Activated T-cell treated with anti-CD3 and anti-CD28 coated beads, Interleukin-2, amount 50 U/mL, for 72 hours (primary cell): ENCODE measurements around the gene STAG1. TPM values are rescaled to one million over a fixed set of nuclear protein-coding genes. Genes with fewer than 3 reads are reported as not detected.
"Not testable (repeated sequence)": the region's sequence is repeated elsewhere in the genome, so short reads cannot be mapped to it uniquely, and the experiment has no call there.

Source experiments
- ATAC-seq, 2 donors: fragments of 150-1000 bp; cut with Tn5 transposase; replicated peaks in 1 of 2; 2 replicates each; pipeline ENCODE4 v1.10.0; 2021; ENCODE audit warnings: moderate library complexity in 2 of 2, mild to moderate bottlenecking in 1 of 2
- DNase-seq, 2 donors: peaks; one replicate each; pipeline ENCODE4 v3.0.0; 2021 to 2022; ENCODE audit warnings: mixed read lengths in 1 of 2
- H3K27ac Mint-ChIP-seq: one replicate; pipeline ENCODE4 v1.8.0; 2022; ENCODE audit warnings: mild to moderate bottlenecking, moderate library complexity, mixed read lengths
- H3K27me3 Mint-ChIP-seq: one replicate; pipeline ENCODE4 v1.8.0; 2022; ENCODE audit warnings: low read depth, mixed read lengths
- H3K36me3 Mint-ChIP-seq, 2 donors: one replicate each; pipeline ENCODE4 v1.8.0; 2022; ENCODE audit warnings: mixed read lengths in 2 of 2, mild to moderate bottlenecking in 1 of 2; ENCODE audit not compliant: insufficient read depth in 2 of 2
- H3K4me1 Mint-ChIP-seq: one replicate; pipeline ENCODE4 v1.8.0; 2022; ENCODE audit warnings: low read depth, mixed read lengths
- H3K4me3 Mint-ChIP-seq, 2 donors: one replicate each; pipeline ENCODE4 v1.8.0; 2022; ENCODE audit warnings: mild to moderate bottlenecking in 2 of 2, mixed read lengths in 2 of 2, moderate library complexity in 2 of 2
- H3K9me3 Mint-ChIP-seq, 2 donors: one replicate each; pipeline ENCODE4 v1.8.0; 2022; ENCODE audit warnings: mixed read lengths in 2 of 2
- total RNA-seq, 2 donors: library from RNA; stranded (reverse); gene quantifications; one replicate each; pipeline ENCODE4 v1.2.3, GENCODE V29; 2022

STAG1 gene
- total RNA-seq, 2 donors from 2014 or later = 41.0 to 52.7 TPM

- peak overlapping the region; percentile 63 for H3K27ac Mint-ChIP-seq
- DNase-seq (no peak), ATAC-seq (peak in 1 of 2 donors; percentile 37)
- no peaks in the 10 kb centered on the region for H3K9me3 Mint-ChIP-seq
- H3K4me1 Mint-ChIP-seq = peaks cover 61% of the 10 kb centered on the region
- peak overlapping the region in 1 of 2 donors; percentile 3 for H3K4me3 Mint-ChIP-seq
- no peaks in the 10 kb centered on the region for H3K27me3 Mint-ChIP-seq
- peaks cover 2 to 3% of the 10 kb centered on the region in 2 donors for H3K36me3 Mint-ChIP-seq
These were observed 17.7 kb downstream of the STAG1 start for GRCh38 chr3:136734382-136735070.

- Mint-ChIP-seq H3K4me3 (no peak overlapping the region), H3K27me3 (no peaks in the 10 kb centered on the region), H3K36me3 (peaks cover 2 to 3% of the 10 kb centered on the region in 2 donors), H3K9me3 (no peaks in the 10 kb centered on the region), H3K27ac (no peak overlapping the region), H3K4me1 (peaks cover 68% of the 10 kb centered on the region)
- no peak for DNase-seq
- ATAC-seq = no peak
These were observed 18.8 kb downstream of the STAG1 start for GRCh38 chr3:136733317-136733833.

DNA sequence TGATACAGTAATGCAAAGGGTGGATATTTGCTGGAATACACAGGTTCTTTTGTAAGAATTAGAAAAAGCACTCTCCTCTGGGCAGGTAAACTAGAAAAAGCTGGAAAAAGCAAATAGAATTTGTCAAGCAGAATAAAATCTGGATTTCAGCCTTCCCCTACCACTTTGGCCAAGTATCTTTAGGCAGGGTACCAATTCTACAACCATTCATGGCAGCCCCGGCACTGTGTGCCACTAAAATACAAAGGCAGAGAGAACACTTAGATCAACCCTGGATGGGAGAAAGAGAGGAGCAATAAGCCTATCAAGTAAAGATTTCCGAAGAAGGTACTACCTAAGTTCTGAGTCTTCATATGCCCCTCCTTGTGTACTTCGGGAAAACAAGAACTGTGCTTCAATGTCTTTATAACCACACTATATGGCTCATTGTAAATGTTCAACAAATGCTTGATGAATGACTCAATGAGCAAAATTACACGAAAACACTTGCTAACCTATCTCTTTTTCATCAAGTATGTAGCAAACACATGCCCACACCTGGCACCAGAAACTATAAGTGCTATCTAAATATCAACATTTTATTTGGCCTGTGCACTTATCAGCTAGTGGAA lies 20.8 kb downstream of the STAG1 start:
- Mint-ChIP-seq H3K27ac (peak overlapping the region; percentile 14), H3K4me3 (peak overlapping the region in 1 of 2 donors; percentile 55), H3K27me3 (no peaks in the 10 kb centered on the region), H3K9me3 (no peaks in the 10 kb centered on the region), H3K36me3 (no peaks in the 10 kb centered on the region), H3K4me1 (peaks cover 62% of the 10 kb centered on the region)
- no peak for ATAC-seq
- DNase-seq = no peak

DNA sequence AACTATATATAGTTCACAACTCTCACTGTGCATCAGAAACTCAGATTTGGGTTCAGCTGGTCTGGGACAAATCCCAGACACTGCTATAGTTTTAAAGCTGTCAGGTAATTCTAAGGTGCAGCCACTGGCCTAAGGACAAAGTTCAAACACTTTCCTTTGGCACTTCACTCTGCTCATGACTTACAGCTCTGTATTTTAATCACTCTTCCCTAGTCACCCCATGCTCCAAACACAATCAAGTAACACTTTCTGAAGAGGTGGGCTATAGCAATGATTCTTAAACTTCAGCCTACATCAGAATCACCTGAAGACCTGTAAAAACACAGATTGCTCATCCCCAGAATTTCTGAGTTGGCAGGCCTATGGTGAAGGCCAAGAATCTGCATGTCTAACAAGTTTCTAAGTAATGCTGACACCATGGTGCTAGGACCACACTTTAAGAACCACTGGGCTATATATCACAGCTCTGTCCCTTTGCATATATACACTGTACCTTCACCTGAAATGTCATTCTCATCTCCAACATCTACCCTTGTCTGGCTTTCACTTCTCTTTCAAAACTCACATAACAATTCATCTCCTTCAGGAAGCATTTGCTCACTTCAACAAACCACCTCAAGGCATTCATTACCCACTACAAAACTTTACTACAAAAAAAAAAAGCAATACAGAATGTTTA lies 21.4 kb downstream of the STAG1 start:
- Mint-ChIP-seq H3K27ac (peak overlapping the region; percentile 14), H3K4me3 (peak overlapping the region in 1 of 2 donors; percentile 1)
- peak in 1 of 2 donors; percentile 15 for DNase-seq

DNA sequence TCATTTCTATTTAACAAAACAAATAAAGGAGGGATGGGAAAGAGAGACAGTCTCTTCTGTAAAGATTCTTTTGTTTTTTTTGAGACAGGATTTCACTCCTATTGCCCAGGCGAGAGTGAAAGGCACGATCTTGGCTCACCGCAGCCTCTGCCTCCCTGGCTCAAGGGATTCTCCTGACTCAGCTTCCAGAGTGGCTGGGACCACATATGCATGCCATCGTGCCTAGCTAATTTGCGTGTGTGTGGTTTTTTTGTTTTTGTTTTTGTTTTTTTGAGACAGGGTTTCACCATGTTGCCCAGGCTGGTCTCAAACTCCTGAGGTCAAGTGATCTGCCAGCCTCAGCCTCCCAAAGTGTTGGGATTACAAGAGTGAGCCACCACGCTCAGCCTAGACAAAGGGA lies 23.3 kb downstream of the STAG1 start:
- no peak for DNase-seq

More for the DNA sequence above, 21.4 kb downstream of the STAG1 start:
- Mint-ChIP-seq H3K4me1 (peaks cover 66% of the 10 kb centered on the region), H3K36me3 (no peaks in the 10 kb centered on the region), H3K27me3 (no peaks in the 10 kb centered on the region), H3K9me3 (no peaks in the 10 kb centered on the region)
- peak; percentile 75 to 83 for ATAC-seq

DNA sequence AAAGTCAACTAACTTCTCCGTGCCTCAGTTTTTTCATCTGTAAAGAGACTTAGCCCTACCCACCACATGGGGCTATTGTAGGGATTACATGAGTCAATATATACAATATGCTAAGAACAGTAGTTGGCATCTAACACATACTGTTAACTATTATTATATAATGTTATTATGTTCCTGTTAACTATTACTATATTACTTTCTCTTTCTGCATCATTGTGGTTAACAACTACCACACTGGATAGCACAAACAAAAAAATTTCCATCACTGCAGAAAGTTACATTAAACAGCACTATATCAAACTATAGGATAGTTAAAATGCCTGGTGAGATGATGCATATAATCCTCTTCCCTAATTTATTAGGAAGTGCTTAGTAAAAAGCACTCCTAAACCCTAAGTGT lies 23.7 kb downstream of the STAG1 start:
- no peak for ATAC-seq

More for the DNA sequence above, 23.3 kb downstream of the STAG1 start:
- H3K4me3 Mint-ChIP-seq = no peak overlapping the region
- H3K4me1 Mint-ChIP-seq = peaks cover 54% of the 10 kb centered on the region
- ATAC-seq = no peak
- H3K27ac Mint-ChIP-seq = no peak overlapping the region
- H3K27me3 Mint-ChIP-seq = no peaks in the 10 kb centered on the region
- no peaks in the 10 kb centered on the region for H3K9me3 Mint-ChIP-seq
- H3K36me3 Mint-ChIP-seq = no peaks in the 10 kb centered on the region

GRCh38 chr3:136725468-136725867 lies 26.7 kb downstream of the STAG1 start:
- peaks cover 28% of the 10 kb centered on the region for H3K4me1 Mint-ChIP-seq
- peaks cover 0 to 5% of the 10 kb centered on the region in 2 donors for H3K36me3 Mint-ChIP-seq
- ATAC-seq = no peak
- H3K4me3 Mint-ChIP-seq = no peak overlapping the region
- H3K27me3 Mint-ChIP-seq = no peaks in the 10 kb centered on the region
- H3K27ac Mint-ChIP-seq = no peak overlapping the region
- no peaks in the 10 kb centered on the region for H3K9me3 Mint-ChIP-seq
- DNase-seq = no peak

More for the DNA sequence above, 23.7 kb downstream of the STAG1 start:
- DNase-seq = no peak
- Mint-ChIP-seq H3K4me1 (peaks cover 54% of the 10 kb centered on the region), H3K27me3 (no peaks in the 10 kb centered on the region), H3K27ac (no peak overlapping the region), H3K9me3 (no peaks in the 10 kb centered on the region), H3K4me3 (no peak overlapping the region), H3K36me3 (no peaks in the 10 kb centered on the region)

DNA sequence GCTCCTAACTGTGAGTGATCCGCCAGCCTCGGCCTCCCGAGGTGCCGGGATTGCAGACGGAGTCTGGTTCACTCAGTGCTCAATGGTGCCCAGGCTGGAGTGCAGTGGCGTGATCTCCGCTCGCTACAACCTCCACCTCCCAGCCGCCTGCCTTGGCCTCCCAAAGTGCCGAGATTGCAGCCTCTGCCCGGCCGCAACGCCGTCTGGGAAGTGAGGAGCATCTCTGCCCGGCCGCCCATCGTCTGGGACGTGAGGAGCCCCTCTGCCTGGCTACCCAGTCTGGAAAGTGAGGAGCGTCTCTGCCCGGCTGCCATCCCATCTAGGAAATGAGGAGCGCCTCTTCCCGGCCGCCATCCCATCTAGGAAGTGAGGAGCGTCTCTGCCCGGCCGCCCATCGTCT lies 29.3 kb downstream of the STAG1 start:
- peaks cover 13% of the 10 kb centered on the region for H3K4me1 Mint-ChIP-seq
- H3K27me3 Mint-ChIP-seq, H3K27ac Mint-ChIP-seq, ATAC-seq, H3K9me3 Mint-ChIP-seq, DNase-seq, H3K36me3 Mint-ChIP-seq, H3K4me3 Mint-ChIP-seq: not testable (repeated sequence)

GRCh38 chr3:136722399-136722798 lies 29.8 kb downstream of the STAG1 start:
- H3K9me3 Mint-ChIP-seq, ATAC-seq: not testable (repeated sequence)

GRCh38 chr3:136720091-136720490 lies 32.1 kb downstream of the STAG1 start:
- ATAC-seq (no peak), DNase-seq (no peak)
- Mint-ChIP-seq H3K27ac (no peak overlapping the region), H3K9me3 (peaks cover 0 to 2% of the 10 kb centered on the region in 2 donors), H3K36me3 (peaks cover 3 to 9% of the 10 kb centered on the region in 2 donors), H3K27me3 (no peaks in the 10 kb centered on the region), H3K4me1 (peaks cover 15% of the 10 kb centered on the region), H3K4me3 (no peak overlapping the region)

More at GRCh38 chr3:136722399-136722798, 29.8 kb downstream of the STAG1 start:
- H3K4me3 Mint-ChIP-seq, H3K36me3 Mint-ChIP-seq, H3K27me3 Mint-ChIP-seq, DNase-seq: not testable (repeated sequence)
- Mint-ChIP-seq H3K27ac (peak overlapping the region; percentile 28), H3K4me1 (peaks cover 15% of the 10 kb centered on the region)

GRCh38 chr3:136716629-136717028 lies 35.5 kb downstream of the STAG1 start:
- Mint-ChIP-seq H3K4me3 (no peak overlapping the region), H3K9me3 (peaks cover 0 to 2% of the 10 kb centered on the region in 2 donors), H3K4me1 (peaks cover 20% of the 10 kb centered on the region), H3K27ac (no peak overlapping the region), H3K27me3 (no peaks in the 10 kb centered on the region), H3K36me3 (peaks cover 3 to 12% of the 10 kb centered on the region in 2 donors)
- no peak for ATAC-seq
- no peak for DNase-seq

GRCh38 chr3:136714020-136714419 lies 38.2 kb downstream of the STAG1 start:
- Mint-ChIP-seq H3K27ac (peak overlapping the region; percentile 28), H3K9me3 (no peaks in the 10 kb centered on the region), H3K4me3 (no peak overlapping the region), H3K36me3 (peaks cover 0 to 10% of the 10 kb centered on the region in 2 donors), H3K27me3 (no peaks in the 10 kb centered on the region), H3K4me1 (peaks cover 20% of the 10 kb centered on the region)
- no peak for DNase-seq
- no peak for ATAC-seq

GRCh38 chr3:136712941-136713340 lies 39.2 kb downstream of the STAG1 start:
- ATAC-seq (no peak), DNase-seq (no peak)
- Mint-ChIP-seq H3K9me3 (no peaks in the 10 kb centered on the region), H3K4me3 (no peak overlapping the region), H3K4me1 (peaks cover 20% of the 10 kb centered on the region), H3K27me3 (no peaks in the 10 kb centered on the region), H3K36me3 (peaks cover 0 to 10% of the 10 kb centered on the region in 2 donors), H3K27ac (no peak overlapping the region)
